ENCODE data around the gene GATA3.

Gene GATA3

DNA sequence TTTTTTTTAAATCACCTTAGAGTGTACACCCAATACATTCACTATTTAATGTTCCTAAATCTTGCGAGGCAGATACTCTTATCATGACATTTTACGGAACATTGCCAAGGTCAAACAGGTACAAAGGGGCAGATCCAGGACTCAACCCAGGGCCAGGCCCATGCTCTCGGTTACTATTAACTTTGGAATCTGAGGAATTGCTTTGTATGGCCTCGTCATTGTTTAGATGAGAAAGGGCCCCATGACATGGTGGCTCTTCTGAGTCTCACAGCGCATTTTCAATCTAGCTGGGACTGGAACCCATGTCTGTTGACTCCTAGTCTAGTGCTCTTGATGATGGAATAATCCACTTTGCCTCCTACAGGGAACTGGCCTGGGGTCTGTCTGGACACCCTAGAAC lies 59.1 kb downstream of the GATA3 start:
- Histone ChIP-seq H3K36me3 (replicated peaks; ENCODE audit: insufficient read depth, low read length) (no peaks in the 10 kb centered on the region), H3K4me1 (ENCODE audit: low read length) (no peaks in the 10 kb centered on the region), H4K20me1 (ENCODE audit: insufficient read depth, low read length) (no peaks in the 10 kb centered on the region), H3F3A (ENCODE audit: insufficient read depth, low read length) (no peaks in the 10 kb centered on the region), H3K4me3 (ENCODE audit: low read length) (no peak overlapping the region), H3K9ac (ENCODE audit: low read length) (no peak overlapping the region), H2AFZ (ENCODE audit: low read length) (no peak overlapping the region), H3K79me2 (ENCODE audit: low read length) (no peaks in the 10 kb centered on the region), H3K9me3 (replicated peaks; ENCODE audit: insufficient read depth, low read length) (no peaks in the 10 kb centered on the region), H3K4me2 (ENCODE audit: low read depth, low read length) (no peak overlapping the region), H3K9me2 (replicated peaks; ENCODE audit: insufficient read depth, low read length) (no peaks in the 10 kb centered on the region), H3K27ac (ENCODE audit: low read length) (no peak overlapping the region), H3K27me3 (replicated peaks; ENCODE audit: insufficient read depth, low read length) (no peaks in the 10 kb centered on the region)
- TF ChIP-seq CTCF (IDR thresholded peaks at IDR 0.05; ENCODE audit: low read length) (no peak), EZH2 (optimal IDR thresholded peaks at IDR 0.05; ENCODE audit: low read depth, low read length) (no peak), EZH2phosphoT487 (IDR thresholded peaks at IDR 0.05; ENCODE audit: low read length) (no peak)
- DNase-seq = no peak

DNA sequence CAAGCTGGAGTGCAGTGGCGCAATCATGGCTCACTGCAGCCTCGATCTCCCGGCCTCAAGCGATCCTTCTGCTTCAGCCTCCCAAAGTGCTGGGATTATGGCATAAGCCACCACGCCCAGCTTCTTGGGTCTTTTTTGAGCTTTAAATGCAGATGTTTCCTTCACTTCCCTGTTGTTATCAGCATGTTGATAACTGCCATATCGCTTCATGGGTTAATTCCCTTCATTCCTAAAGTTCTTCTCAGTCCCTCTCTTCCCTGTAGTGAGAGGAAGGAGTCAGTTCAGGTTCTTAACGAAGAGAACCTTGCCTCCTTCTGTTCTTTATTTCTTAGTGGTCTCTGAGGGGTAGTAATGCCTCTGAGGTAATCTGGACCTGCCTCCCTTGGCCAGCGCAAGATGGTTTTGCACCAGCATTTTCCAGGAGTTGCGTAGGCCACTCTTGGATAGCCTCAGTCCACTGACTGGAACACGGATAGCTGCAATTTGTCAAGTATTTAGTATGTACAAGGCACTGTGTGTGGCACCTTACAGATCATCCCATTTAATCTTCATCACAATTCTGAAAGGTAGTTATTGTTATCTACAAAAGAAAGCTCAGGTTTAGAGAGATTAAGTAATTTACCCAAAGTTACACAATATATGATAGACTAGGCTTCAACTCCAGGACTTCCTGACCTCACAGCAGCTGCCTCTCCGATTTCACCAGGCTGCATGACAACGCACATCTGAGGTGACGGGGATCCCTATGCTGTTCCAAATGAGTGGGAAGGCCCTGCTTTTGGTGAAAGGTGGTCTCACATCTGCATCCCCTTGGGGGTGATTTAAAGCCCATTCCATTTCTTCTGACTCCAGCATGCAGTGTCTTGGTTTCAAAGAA lies 60.5 kb downstream of the GATA3 start:
- H3F3A ChIP-seq (ENCODE audit: insufficient read depth, low read length) = no peaks in the 10 kb centered on the region
- DNase-seq = no peak
- H3K4me2 ChIP-seq (ENCODE audit: low read depth, low read length) = no peak overlapping the region
- H2AFZ ChIP-seq (ENCODE audit: low read length) = no peak overlapping the region
- H3K9me2 ChIP-seq (replicated peaks; ENCODE audit: insufficient read depth, low read length) = no peaks in the 10 kb centered on the region
- no peak for TF ChIP-seq EZH2 (optimal IDR thresholded peaks at IDR 0.05; ENCODE audit: low read depth, low read length)
- TF ChIP-seq CTCF (IDR thresholded peaks at IDR 0.05; ENCODE audit: low read length) = no peak
- TF ChIP-seq EZH2phosphoT487 (IDR thresholded peaks at IDR 0.05; ENCODE audit: low read length) = no peak
- no peak overlapping the region for H3K9ac ChIP-seq (ENCODE audit: low read length)
- H3K79me2 ChIP-seq (ENCODE audit: low read length) = no peaks in the 10 kb centered on the region
- H3K4me1 ChIP-seq (ENCODE audit: low read length) = no peaks in the 10 kb centered on the region
- H3K4me3 ChIP-seq (ENCODE audit: low read length) = no peak overlapping the region
- H3K27me3 ChIP-seq (replicated peaks; ENCODE audit: insufficient read depth, low read length) = no peaks in the 10 kb centered on the region
- H3K36me3 ChIP-seq (replicated peaks; ENCODE audit: insufficient read depth, low read length) = no peaks in the 10 kb centered on the region
- H3K9me3 ChIP-seq (replicated peaks; ENCODE audit: insufficient read depth, low read length) = no peaks in the 10 kb centered on the region
- H3K27ac ChIP-seq (ENCODE audit: low read length) = no peak overlapping the region
- H4K20me1 ChIP-seq (ENCODE audit: insufficient read depth, low read length) = no peaks in the 10 kb centered on the region

GRCh38 chr10:8115618-8115980 lies 61.1 kb downstream of the GATA3 start:
- TF ChIP-seq EZH2phosphoT487 (IDR thresholded peaks at IDR 0.05; ENCODE audit: low read length) (no peak), EZH2 (optimal IDR thresholded peaks at IDR 0.05; ENCODE audit: low read depth, low read length) (no peak), CTCF (IDR thresholded peaks at IDR 0.05; ENCODE audit: low read length) (no peak)
- Histone ChIP-seq H3K27me3 (replicated peaks; ENCODE audit: insufficient read depth, low read length) (no peaks in the 10 kb centered on the region), H3K9me3 (replicated peaks; ENCODE audit: insufficient read depth, low read length) (no peaks in the 10 kb centered on the region), H3K9me2 (replicated peaks; ENCODE audit: insufficient read depth, low read length) (no peaks in the 10 kb centered on the region), H3K4me3 (ENCODE audit: low read length) (no peak overlapping the region), H4K20me1 (ENCODE audit: insufficient read depth, low read length) (no peaks in the 10 kb centered on the region), H3K4me2 (ENCODE audit: low read depth, low read length) (no peak overlapping the region), H3K36me3 (replicated peaks; ENCODE audit: insufficient read depth, low read length) (no peaks in the 10 kb centered on the region), H3F3A (ENCODE audit: insufficient read depth, low read length) (no peaks in the 10 kb centered on the region), H2AFZ (ENCODE audit: low read length) (no peak overlapping the region), H3K79me2 (ENCODE audit: low read length) (no peaks in the 10 kb centered on the region), H3K27ac (ENCODE audit: low read length) (no peak overlapping the region), H3K9ac (ENCODE audit: low read length) (no peak overlapping the region), H3K4me1 (ENCODE audit: low read length) (no peaks in the 10 kb centered on the region)
- no peak for DNase-seq

Measured in MM.1S (cell line).